Measurements from ENCODE around the gene EDC4.
"Not testable (repeated sequence)": the region's sequence is repeated elsewhere in the genome, so short reads cannot be mapped to it uniquely, and the experiment has no call there.

The EDC4 gene

GRCh38 chr16:67847064-67847861, 25.6 kb upstream of the EDC4 start, which contains the start of gene CENPT:
Gene CENPT, minus strand, starts transcription at chr16:67847693. Its CDS starts 13,834 bp downstream, at chr16:67833859.
- DNase-seq: no peak

GRCh38 chr16:67848118-67848517, 24.7 kb upstream of the EDC4 start:
- no peak for DNase-seq

- DNase-seq: no peak
Observed at GRCh38 chr16:67853670-67854069, 19.2 kb upstream of the EDC4 start.

GRCh38 chr16:67855789-67856188, 17.1 kb upstream of the EDC4 start:
- no peak for DNase-seq

- DNase-seq: no peak
Observed at GRCh38 chr16:67856927-67857546, 15.8 kb upstream of the EDC4 start.

GRCh38 chr16:67857547-67858233, 15.2 kb upstream of the EDC4 start:
- no peak for DNase-seq

- DNase-seq: no peak
Observed at GRCh38 chr16:67858500-67858899, 14.4 kb upstream of the EDC4 start.

- no peak for DNase-seq
Observed at GRCh38 chr16:67860589-67861398, 12.1 kb upstream of the EDC4 start.

- no peak for DNase-seq
Observed at GRCh38 chr16:67861877-67862276, 11.0 kb upstream of the EDC4 start.

GRCh38 chr16:67862623-67863583, 9.9 kb upstream of the EDC4 start:
- DNase-seq: no peak

- DNase-seq: not testable (repeated sequence)
Observed at GRCh38 chr16:67864044-67864443, 8.8 kb upstream of the EDC4 start.

GRCh38 chr16:67864594-67864993, 8.3 kb upstream of the EDC4 start:
- no peak for DNase-seq

GRCh38 chr16:67865318-67865717, 7.5 kb upstream of the EDC4 start:
- no peak for DNase-seq

GRCh38 chr16:67868290-67868689, 4.6 kb upstream of the EDC4 start:
- no peak for DNase-seq

GRCh38 chr16:67869653-67870052, 3.2 kb upstream of the EDC4 start:
- DNase-seq: no peak

- DNase-seq: no peak
Observed at GRCh38 chr16:67871256-67871655, 1.6 kb upstream of the EDC4 start.

GRCh38 chr16:67872131-67872630, 671 bp upstream of the EDC4 start:
- no peak for DNase-seq

GRCh38 chr16:67873435-67874370, 851 bp downstream of the EDC4 start:
- no peak for DNase-seq

- no peak for DNase-seq
Observed at GRCh38 chr16:67874372-67874771, 1.5 kb downstream of the EDC4 start.

- DNase-seq: no peak
Observed at GRCh38 chr16:67877064-67877463, 4.2 kb downstream of the EDC4 start.

Data from NCI-H524 treated with DMSO at 0.1 percent for 48 hours (cell line).